Testis (tissue), 3 donors: ENCODE results near the gene DCDC2. TPM values are rescaled to one million over a fixed set of nuclear protein-coding genes. Genes with fewer than 3 reads are reported as not detected.
"Not testable (repeated sequence)": the region's sequence is repeated elsewhere in the genome, so short reads cannot be mapped to it uniquely, and the experiment has no call there.

Experiments
- DNase-seq: peaks from one replicate; pipeline ENCODE4 v3.0.0-alpha.2; 2019
- H3K27ac ChIP-seq, 2 donors: fragments of 200-600 bp; sonication (generic); one replicate each; pipeline ENCODE4 v1.5.1; 2019
- H3K27me3 ChIP-seq: fragments of 200-600 bp; sonication (generic); one replicate; pipeline ENCODE4 v1.5.1; 2019
- H3K36me3 ChIP-seq: fragments of 200-600 bp; sonication (generic); one replicate; pipeline ENCODE4 v1.5.1; 2017; ENCODE audit warnings: low read depth; ENCODE audit errors: missing control alignments
- H3K4me1 ChIP-seq: fragments of 200-600 bp; sonication (generic); one replicate; pipeline ENCODE4 v1.5.1; 2019
- H3K4me3 ChIP-seq, 2 donors: fragments of 200-600 bp; sonication (generic); one replicate each; pipeline ENCODE4 v1.5.1; 2017 to 2019
- H3K9me3 ChIP-seq: fragments of 200-600 bp; sonication (generic); one replicate; pipeline ENCODE4 v1.5.1; 2017
- POLR2A ChIP-seq: fragments of 450-650 bp; IDR thresholded peaks from one replicate; pipeline ENCODE4 v1.6.1; 2017; ENCODE audit warnings: antibody characterized with exemption, mild to moderate bottlenecking, moderate library complexity
- WGBS, 2 donors: methylation state at CpG; one replicate each; pipeline ENCODE4 v1.1.5; 2018; 5-methylcytosine and 5-hydroxymethylcytosine counted together
- intact Hi-C: fragments of 100-400 bp; cut with DNase I; formaldehyde crosslinking; loops from one replicate; pipeline ENCODE4 v1.15.1; 2023; ENCODE audit warnings: low total_unique reads
- polyA plus RNA-seq: library from polyadenylated mRNA; stranded (reverse); fragments of 350-450 nt; fragmentation: Illumina TruSeq; extraction: RNeasy Lipid Tissue Mini Kit (QIAGEN cat#74804); gene quantifications from one replicate; pipeline ENCODE4 v1.2.3, GENCODE V29; 2014; ENCODE audit warnings: low read depth, low replicate concordance; ENCODE audit not compliant: insufficient read depth
- total RNA-seq, 2 donors: library from RNA; depleted of rRNA; stranded (reverse); fragments of >200 nt; gene quantifications; one replicate each; pipeline ENCODE4 v1.2.3, GENCODE V29; 2016
- TF ChIP-seq, protein P1 (sequence below), 3 experiments: fragments of 450-650 bp in 2 of 3; fragments of 200-600 bp in 1 of 3; sonication (generic) in 1 of 3; IDR thresholded peaks; one replicate each; pipeline ENCODE4 v1.5.1; 2016 to 2019; ENCODE audit warnings: antibody characterized with exemption in 3 of 3, mild to moderate bottlenecking in 2 of 3, moderate library complexity in 1 of 3

Gene DCDC2
- total and polyA plus RNA-seq, 3 donors from 2014 or later: 2.4 to 11.1 (median 3.0) TPM

GRCh38 chr6:24242924-24243323 lies 114.9 kb downstream of the DCDC2 start:
- Histone ChIP-seq H3K36me3 (no peaks in the 10 kb centered on the region), H3K27ac (no peak overlapping the region), H3K27me3 (no peaks in the 10 kb centered on the region), H3K4me1 (no peaks in the 10 kb centered on the region), H3K4me3 (no peak overlapping the region), H3K9me3 (no peaks in the 10 kb centered on the region)
- intact Hi-C loops: no loop called here
- 52 to 73% methylated on average over 1 of the region's 1 CpG for WGBS, 2 donors
- TF ChIP-seq POLR2A: no peak
- no peak for DNase-seq

GRCh38 chr6:24241779-24242178 lies 116.1 kb downstream of the DCDC2 start:
- H3K36me3 ChIP-seq, H3K27ac ChIP-seq, H3K4me3 ChIP-seq, H3K4me1 ChIP-seq, DNase-seq, intact Hi-C loops, H3K9me3 ChIP-seq, H3K27me3 ChIP-seq: not testable (repeated sequence)
- 88 to 96% methylated on average over 1 of the region's 1 CpG for whole genome bisulfite sequencing, 2 donors

GRCh38 chr6:24240943-24241342 lies 116.9 kb downstream of the DCDC2 start:
- H3K27ac ChIP-seq: no peak overlapping the region
- TF ChIP-seq, protein P1, sequence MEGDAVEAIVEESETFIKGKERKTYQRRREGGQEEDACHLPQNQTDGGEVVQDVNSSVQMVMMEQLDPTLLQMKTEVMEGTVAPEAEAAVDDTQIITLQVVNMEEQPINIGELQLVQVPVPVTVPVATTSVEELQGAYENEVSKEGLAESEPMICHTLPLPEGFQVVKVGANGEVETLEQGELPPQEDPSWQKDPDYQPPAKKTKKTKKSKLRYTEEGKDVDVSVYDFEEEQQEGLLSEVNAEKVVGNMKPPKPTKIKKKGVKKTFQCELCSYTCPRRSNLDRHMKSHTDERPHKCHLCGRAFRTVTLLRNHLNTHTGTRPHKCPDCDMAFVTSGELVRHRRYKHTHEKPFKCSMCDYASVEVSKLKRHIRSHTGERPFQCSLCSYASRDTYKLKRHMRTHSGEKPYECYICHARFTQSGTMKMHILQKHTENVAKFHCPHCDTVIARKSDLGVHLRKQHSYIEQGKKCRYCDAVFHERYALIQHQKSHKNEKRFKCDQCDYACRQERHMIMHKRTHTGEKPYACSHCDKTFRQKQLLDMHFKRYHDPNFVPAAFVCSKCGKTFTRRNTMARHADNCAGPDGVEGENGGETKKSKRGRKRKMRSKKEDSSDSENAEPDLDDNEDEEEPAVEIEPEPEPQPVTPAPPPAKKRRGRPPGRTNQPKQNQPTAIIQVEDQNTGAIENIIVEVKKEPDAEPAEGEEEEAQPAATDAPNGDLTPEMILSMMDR (IDR thresholded peaks at IDR 0.05): no peak
- no peak for TF ChIP-seq POLR2A
- no peaks in the 10 kb centered on the region for H3K36me3 ChIP-seq
- no peaks in the 10 kb centered on the region for H3K4me1 ChIP-seq
- intact Hi-C loops: no loop called here
- WGBS, 2 donors: 61 to 69% methylated on average over 2 of the region's 2 CpGs
- no peaks in the 10 kb centered on the region for H3K27me3 ChIP-seq
- H3K4me3 ChIP-seq: no peak overlapping the region
- H3K9me3 ChIP-seq: no peaks in the 10 kb centered on the region
- no peak for DNase-seq

DNA sequence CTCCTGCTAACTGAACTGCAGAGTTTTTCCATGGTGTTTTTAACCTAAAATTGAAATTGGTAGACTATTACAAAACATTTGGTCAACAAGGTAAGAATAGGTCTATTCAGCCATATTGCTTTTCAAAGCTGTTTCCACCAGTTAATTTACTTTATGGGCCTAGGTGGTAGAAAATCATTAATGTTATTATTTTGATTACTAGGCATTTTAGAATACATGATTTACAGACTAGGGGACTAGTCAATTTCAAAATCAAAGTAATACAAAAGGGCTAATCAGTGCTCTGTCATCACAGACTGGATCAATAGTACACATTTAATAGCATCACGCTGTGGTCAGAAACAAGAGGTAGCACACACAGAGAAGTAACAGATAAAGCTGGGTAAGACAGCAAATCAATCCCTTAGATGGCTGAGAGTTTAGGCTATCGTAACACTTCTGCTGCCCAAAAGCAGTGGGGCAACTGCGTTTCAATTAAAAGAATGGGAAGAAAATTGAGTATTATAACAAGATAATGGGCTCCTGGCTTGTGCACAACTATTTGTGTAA lies 117.4 kb downstream of the DCDC2 start:
- Histone ChIP-seq H3K27me3 (no peaks in the 10 kb centered on the region), H3K9me3 (no peaks in the 10 kb centered on the region), H3K27ac (no peak overlapping the region), H3K4me1 (no peaks in the 10 kb centered on the region), H3K4me3 (no peak overlapping the region), H3K36me3 (no peaks in the 10 kb centered on the region)
- TF ChIP-seq, protein P1 (IDR thresholded peaks at IDR 0.05): no peak
- TF ChIP-seq POLR2A: no peak
- intact Hi-C loops: no loop called here
- 94% methylated on average over 3 of the region's 3 CpGs for WGBS, 2 donors
- no peak for DNase-seq

DNA sequence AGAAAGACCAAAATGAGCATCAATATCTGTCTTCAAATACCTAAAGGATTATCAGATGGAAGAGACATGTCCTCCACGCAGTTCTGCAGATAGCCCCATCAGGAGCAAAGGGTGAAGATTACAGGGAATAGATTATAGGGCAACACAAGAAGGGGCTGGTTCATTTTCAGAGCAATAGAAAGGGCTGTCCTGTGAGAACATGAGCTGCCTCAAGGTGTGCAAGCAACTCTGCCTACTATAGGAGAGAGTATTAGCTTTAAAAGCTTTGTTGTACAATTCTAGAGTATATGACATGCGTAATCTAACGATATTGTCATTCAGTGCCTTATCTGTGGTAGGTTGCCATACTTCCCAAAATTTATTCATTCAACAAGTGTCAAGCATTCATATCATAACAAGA lies 119.2 kb downstream of the DCDC2 start:
- Histone ChIP-seq H3K27me3 (no peaks in the 10 kb centered on the region), H3K4me1 (no peaks in the 10 kb centered on the region), H3K36me3 (no peaks in the 10 kb centered on the region), H3K9me3 (no peaks in the 10 kb centered on the region), H3K27ac (no peak overlapping the region), H3K4me3 (no peak overlapping the region)
- DNase-seq: no peak
- TF ChIP-seq POLR2A: no peak
- TF ChIP-seq, protein P1 (IDR thresholded peaks at IDR 0.05): no peak
- intact Hi-C loops: no loop called here
- 95% methylated on average over 3 of the region's 3 CpGs for WGBS, 2 donors

DNA sequence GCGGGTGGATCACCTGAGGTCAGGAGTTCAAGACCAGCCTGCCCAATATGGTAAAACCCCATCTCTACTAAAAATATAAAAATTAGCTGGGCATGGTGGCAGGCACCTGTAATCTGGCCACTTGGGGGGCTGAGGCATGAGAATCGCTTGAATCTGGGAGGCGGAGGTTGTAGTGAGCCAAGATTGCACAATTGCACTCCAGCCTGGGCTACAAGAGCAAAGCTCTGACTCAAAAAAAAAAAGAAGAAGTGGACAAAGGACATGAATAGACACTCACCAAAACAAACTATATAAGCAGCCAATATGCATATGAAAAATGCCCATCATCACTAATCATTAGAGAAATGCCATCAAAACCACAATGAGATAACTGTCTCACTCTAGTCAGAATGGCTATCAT lies 121.1 kb downstream of the DCDC2 start:
- intact Hi-C loops, H3K9me3 ChIP-seq, DNase-seq, H3K4me1 ChIP-seq, H3K36me3 ChIP-seq, H3K27ac ChIP-seq, H3K27me3 ChIP-seq, H3K4me3 ChIP-seq: not testable (repeated sequence)
- 76 to 78% methylated on average over 3 of the region's 3 CpGs for WGBS, 2 donors
